AG09319 (cell line): ENCODE measurements around the gene PRDM16.
A peak's percentile ranks its signal among the peaks of the same experiment; 100 is the strongest.

Experiments used
- DNase-seq: peaks from one replicate; pipeline ENCODE4 v3.0.0-alpha.2; 2010; ENCODE audit warnings: low read depth; ENCODE audit errors: extremely low read depth
- CTCF ChIP-seq: IDR thresholded peaks from 2 replicates; pipeline ENCODE4 v1.5.1; 2011; ENCODE audit warnings: low read depth, mild to moderate bottlenecking, inconsistent platforms, low read length, moderate library complexity

Gene PRDM16

GRCh38 chr1:3452866-3453175 is 383.8 kb downstream of the PRDM16 start:
- DNase-seq = no peak
- no peak for TF ChIP-seq CTCF

- peak; percentile 95 for TF ChIP-seq CTCF
- peak; percentile 18 for DNase-seq
Measured at GRCh38 chr1:3453203-3453761, 384.3 kb downstream of the PRDM16 start.

- DNase-seq = no peak
- no peak; the same call in none of the 2 replicates for TF ChIP-seq CTCF
Measured at GRCh38 chr1:3453891-3454810, 385.1 kb downstream of the PRDM16 start, which contains the start of gene ARHGEF16. Gene ARHGEF16, plus strand, starts transcription at chr1:3454665. Its CDS starts 8,420 bp downstream, at chr1:3463085.

- DNase-seq = no peak
- TF ChIP-seq CTCF = no peak
Measured at GRCh38 chr1:3454811-3455618, 386.0 kb downstream of the PRDM16 start.

- TF ChIP-seq CTCF = no peak
Measured at GRCh38 chr1:3455670-3456448, 386.9 kb downstream of the PRDM16 start.

GRCh38 chr1:3456449-3456963 is 387.5 kb downstream of the PRDM16 start:
- DNase-seq = no peak
- TF ChIP-seq CTCF = no peak

More at GRCh38 chr1:3455670-3456448, 386.9 kb downstream of the PRDM16 start:
- no peak for DNase-seq
